Erythroblast (primary cell): ENCODE data around the gene PYROXD2.

ENCODE experiments used
- GATA1 ChIP-seq: IDR thresholded peaks from 2 replicates; pipeline ENCODE4 v1.6.1; 2011; ENCODE audit warnings: low read depth, mild to moderate bottlenecking, control low read depth, low read length, moderate library complexity
- POLR2A ChIP-seq: IDR thresholded peaks from 2 replicates; pipeline ENCODE4 v1.6.1; 2011; ENCODE audit warnings: mild to moderate bottlenecking, low read length

- TF ChIP-seq POLR2A, result no peak
- no peak for TF ChIP-seq GATA1
Observed at GRCh38 chr10:98376485-98376884, 38.5 kb downstream of the PYROXD2 start.
